ENCODE data around the gene CMTM6.

The CMTM6 gene

DNA sequence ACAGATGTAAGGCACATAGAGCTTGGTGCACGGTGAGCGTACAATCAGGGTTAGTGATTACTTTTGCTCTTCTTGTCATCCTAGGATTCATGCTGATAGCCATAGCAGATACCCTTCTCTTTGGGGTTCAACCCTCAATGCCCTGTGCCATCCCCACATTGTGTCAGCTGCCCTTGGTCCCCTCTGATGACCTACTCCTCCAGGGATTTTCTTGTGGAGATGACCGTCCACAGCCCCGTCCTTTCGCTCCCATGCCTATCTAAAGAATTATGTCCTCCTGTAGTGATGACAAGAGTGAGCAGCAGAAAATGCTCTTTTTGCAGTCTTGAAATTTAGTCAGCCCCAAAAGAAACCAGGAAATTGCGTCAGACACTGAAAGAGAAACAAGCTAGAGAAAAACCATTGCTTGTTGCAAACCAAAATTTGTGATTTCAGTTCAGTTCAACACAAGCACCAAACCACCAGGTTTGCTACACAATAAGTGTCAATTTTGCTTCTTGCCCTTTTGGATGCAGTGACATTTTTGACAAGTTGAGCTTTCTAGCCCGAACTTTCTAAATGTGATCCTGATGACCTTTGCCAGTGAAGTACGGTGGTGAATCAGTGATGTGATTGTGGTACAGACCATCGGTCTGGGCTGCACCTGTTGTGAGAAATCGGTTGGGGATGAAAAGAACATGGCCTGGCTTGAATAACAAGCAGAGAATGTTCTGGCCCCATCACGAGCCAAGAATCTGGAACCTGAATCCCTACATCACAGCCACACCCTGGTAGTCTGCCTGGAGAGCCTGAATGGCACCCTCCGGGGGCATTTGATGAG lies 69.7 kb downstream of the CMTM6 start:
- peak; percentile 70 for DNase-seq (ENCODE audit: low read depth)
- no peak for TF ChIP-seq MYC (IDR thresholded peaks at IDR 0.05; ENCODE audit: low read depth, low read length)
- TF ChIP-seq POLR2A (IDR thresholded peaks at IDR 0.05; ENCODE audit: extremely low read depth, insufficient read length) = no peak
- TF ChIP-seq, protein P1, sequence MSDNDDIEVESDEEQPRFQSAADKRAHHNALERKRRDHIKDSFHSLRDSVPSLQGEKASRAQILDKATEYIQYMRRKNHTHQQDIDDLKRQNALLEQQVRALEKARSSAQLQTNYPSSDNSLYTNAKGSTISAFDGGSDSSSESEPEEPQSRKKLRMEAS (IDR thresholded peaks at IDR 0.05; ENCODE audit: low read depth, low read length) = no peak
- TF ChIP-seq, protein P2, sequence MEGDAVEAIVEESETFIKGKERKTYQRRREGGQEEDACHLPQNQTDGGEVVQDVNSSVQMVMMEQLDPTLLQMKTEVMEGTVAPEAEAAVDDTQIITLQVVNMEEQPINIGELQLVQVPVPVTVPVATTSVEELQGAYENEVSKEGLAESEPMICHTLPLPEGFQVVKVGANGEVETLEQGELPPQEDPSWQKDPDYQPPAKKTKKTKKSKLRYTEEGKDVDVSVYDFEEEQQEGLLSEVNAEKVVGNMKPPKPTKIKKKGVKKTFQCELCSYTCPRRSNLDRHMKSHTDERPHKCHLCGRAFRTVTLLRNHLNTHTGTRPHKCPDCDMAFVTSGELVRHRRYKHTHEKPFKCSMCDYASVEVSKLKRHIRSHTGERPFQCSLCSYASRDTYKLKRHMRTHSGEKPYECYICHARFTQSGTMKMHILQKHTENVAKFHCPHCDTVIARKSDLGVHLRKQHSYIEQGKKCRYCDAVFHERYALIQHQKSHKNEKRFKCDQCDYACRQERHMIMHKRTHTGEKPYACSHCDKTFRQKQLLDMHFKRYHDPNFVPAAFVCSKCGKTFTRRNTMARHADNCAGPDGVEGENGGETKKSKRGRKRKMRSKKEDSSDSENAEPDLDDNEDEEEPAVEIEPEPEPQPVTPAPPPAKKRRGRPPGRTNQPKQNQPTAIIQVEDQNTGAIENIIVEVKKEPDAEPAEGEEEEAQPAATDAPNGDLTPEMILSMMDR (IDR thresholded peaks at IDR 0.05; ENCODE audit: low read depth, low read length) = no peak

GRCh38 chr3:32432045-32432710 lies 70.5 kb downstream of the CMTM6 start:
- TF ChIP-seq MYC (IDR thresholded peaks at IDR 0.05; ENCODE audit: low read depth, low read length) (no peak), POLR2A (IDR thresholded peaks at IDR 0.05; ENCODE audit: extremely low read depth, insufficient read length) (no peak)
- TF ChIP-seq, protein P2 (IDR thresholded peaks at IDR 0.05; ENCODE audit: low read depth, low read length) = no peak
- TF ChIP-seq, protein P1 (IDR thresholded peaks at IDR 0.05; ENCODE audit: low read depth, low read length) = no peak
- no peak for DNase-seq (ENCODE audit: low read depth)
- H3K4me3 ChIP-seq (ENCODE audit: low read depth, low read length) = no peak overlapping the region

More for the DNA sequence above, 69.7 kb downstream of the CMTM6 start:
- H3K4me3 ChIP-seq (ENCODE audit: low read depth, low read length) = no peak overlapping the region

GRCh38 chr3:32431481-32431880 lies 71.2 kb downstream of the CMTM6 start:
- no peak overlapping the region for H3K4me3 ChIP-seq (ENCODE audit: low read depth, low read length)
- TF ChIP-seq, protein P2 (IDR thresholded peaks at IDR 0.05; ENCODE audit: low read depth, low read length) = no peak
- TF ChIP-seq, protein P1 (IDR thresholded peaks at IDR 0.05; ENCODE audit: low read depth, low read length) = no peak
- TF ChIP-seq MYC (IDR thresholded peaks at IDR 0.05; ENCODE audit: low read depth, low read length) (no peak), POLR2A (IDR thresholded peaks at IDR 0.05; ENCODE audit: extremely low read depth, insufficient read length) (no peak)
- DNase-seq (ENCODE audit: low read depth) = no peak
